NT2/D1 (cell line): ENCODE data around the gene MACROD1.
A peak's percentile ranks its signal among the peaks of the same experiment; 100 is the strongest.

Experiments used
- DNase-seq: peaks from one replicate; pipeline ENCODE4 v3.0.0-alpha.2; 2011; ENCODE audit warnings: low read depth, low spot score
- H3K27me3 ChIP-seq: 2 replicates; pipeline ENCODE4 v1.6.0; 2011; ENCODE audit warnings: mild to moderate bottlenecking; ENCODE audit not compliant: insufficient read length, insufficient read depth
- H3K36me3 ChIP-seq: 2 replicates; pipeline ENCODE4 v1.6.1; 2011; ENCODE audit warnings: mild to moderate bottlenecking, low read length, mixed read lengths; ENCODE audit not compliant: insufficient read depth, insufficient read length
- H3K4me1 ChIP-seq: 2 replicates; pipeline ENCODE4 v1.5.1; 2011; ENCODE audit not compliant: insufficient read depth, insufficient read length
- H3K4me3 ChIP-seq: 2 replicates; pipeline ENCODE4 v1.5.1; 2011; ENCODE audit warnings: low read depth; ENCODE audit not compliant: insufficient read length
- H3K9ac ChIP-seq: 2 replicates; pipeline ENCODE4 v1.6.0; 2011; ENCODE audit warnings: low read depth; ENCODE audit not compliant: insufficient read length
- H3K9me3 ChIP-seq: 2 replicates; pipeline ENCODE4 v1.5.1; 2011; ENCODE audit warnings: mild to moderate bottlenecking, low read length; ENCODE audit not compliant: insufficient read depth
- SUZ12 ChIP-seq: IDR thresholded peaks from 2 replicates; pipeline ENCODE4 v1.6.1; 2011; ENCODE audit not compliant: insufficient read length, insufficient read depth; ENCODE audit errors: extremely low read depth
- YY1 ChIP-seq: IDR thresholded peaks from 2 replicates; pipeline ENCODE4 v1.6.1; 2011; ENCODE audit not compliant: insufficient read length, insufficient read depth
- ZNF274 ChIP-seq: IDR thresholded peaks from 2 replicates; pipeline ENCODE4 v1.6.1; 2011; ENCODE audit warnings: mild to moderate bottlenecking, low read depth, low read length

MACROD1 gene

GRCh38 chr11:64020976-64021756 is 144.7 kb downstream of the MACROD1 start:
- Histone ChIP-seq H3K36me3 (no peaks in the 10 kb centered on the region), H3K27me3 (peaks cover 16% of the 10 kb centered on the region), H3K4me1 (peaks cover 39% of the 10 kb centered on the region), H3K9me3 (no peaks in the 10 kb centered on the region), H3K9ac (peak overlapping the region; percentile 67), H3K4me3 (no peak overlapping the region)
- DNase-seq: no peak
- no peak for TF ChIP-seq ZNF274
- TF ChIP-seq SUZ12: no peak
- TF ChIP-seq YY1: no peak

DNA sequence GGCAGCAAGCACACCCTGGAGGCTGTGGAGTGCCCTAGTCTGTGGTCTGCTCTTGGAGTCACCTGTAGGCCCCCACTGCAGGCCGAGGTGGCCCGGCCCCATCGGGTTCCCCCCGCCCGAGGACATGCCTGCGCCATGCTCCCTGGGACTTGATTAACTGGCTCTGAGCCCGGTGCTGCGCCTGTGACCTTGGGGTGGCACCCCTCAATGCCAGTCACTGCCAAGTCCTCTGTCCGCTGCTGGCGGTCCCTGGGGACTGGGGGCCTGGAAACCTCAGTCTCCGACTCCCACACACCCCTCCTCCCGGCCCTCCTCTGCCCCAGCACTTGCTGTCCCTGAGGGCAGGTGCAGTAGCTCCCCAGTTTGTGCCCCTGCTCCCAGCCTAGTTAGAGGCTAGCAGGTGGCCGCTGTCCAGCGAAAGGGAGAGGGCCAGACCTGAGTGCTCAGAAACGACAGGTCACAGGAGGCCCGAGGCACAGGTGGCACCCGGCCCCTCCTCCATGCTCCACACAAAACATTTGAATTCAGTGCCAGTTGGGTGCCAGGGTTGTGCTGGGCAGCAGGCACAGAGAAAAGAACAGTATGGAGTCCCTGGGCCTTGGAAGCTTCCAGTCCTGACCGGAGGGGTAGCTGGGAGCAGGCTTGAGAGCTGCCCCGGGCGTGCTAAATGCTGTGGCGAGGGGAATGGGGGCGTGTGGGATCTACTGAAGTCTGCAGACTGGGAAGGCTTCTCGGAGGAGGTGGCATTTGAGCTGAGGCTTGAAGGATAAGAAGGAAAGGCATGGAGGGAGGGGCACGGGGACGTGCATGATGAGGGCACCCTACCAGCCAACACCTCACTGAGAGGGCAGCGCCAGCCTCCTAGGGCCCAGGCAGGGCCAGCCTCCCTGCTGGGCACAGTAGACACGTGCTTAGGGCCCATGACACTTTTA is 146.5 kb downstream of the MACROD1 start:
- Histone ChIP-seq H3K4me3 (no peak overlapping the region), H3K36me3 (no peaks in the 10 kb centered on the region), H3K9me3 (no peaks in the 10 kb centered on the region), H3K4me1 (peaks cover 43% of the 10 kb centered on the region), H3K27me3 (peaks cover 19% of the 10 kb centered on the region), H3K9ac (peak overlapping the region; percentile 50)
- no peak for TF ChIP-seq YY1
- no peak for TF ChIP-seq ZNF274
- TF ChIP-seq SUZ12: no peak
- no peak for DNase-seq

- TF ChIP-seq ZNF274: no peak
- no peak for TF ChIP-seq YY1
- no peak for TF ChIP-seq SUZ12
- no peaks in the 10 kb centered on the region for H3K9me3 ChIP-seq
- H3K4me1 ChIP-seq: peaks cover 42% of the 10 kb centered on the region
- no peaks in the 10 kb centered on the region for H3K36me3 ChIP-seq
- peaks cover 28% of the 10 kb centered on the region for H3K27me3 ChIP-seq
- DNase-seq: no peak
- H3K4me3 ChIP-seq: no peak overlapping the region
- no peak overlapping the region for H3K9ac ChIP-seq
Observed at GRCh38 chr11:64018310-64018709, 147.6 kb downstream of the MACROD1 start.

GRCh38 chr11:64017945-64018224 is 148.0 kb downstream of the MACROD1 start:
- Histone ChIP-seq H3K36me3 (no peaks in the 10 kb centered on the region), H3K4me3 (no peak overlapping the region), H3K9me3 (no peaks in the 10 kb centered on the region), H3K9ac (no peak overlapping the region), H3K4me1 (peaks cover 42% of the 10 kb centered on the region), H3K27me3 (peaks cover 28% of the 10 kb centered on the region)
- DNase-seq: no peak
- TF ChIP-seq ZNF274 (no peak), YY1 (no peak), SUZ12 (no peak)

GRCh38 chr11:64015935-64016845 is 149.7 kb downstream of the MACROD1 start:
- no peaks in the 10 kb centered on the region for H3K36me3 ChIP-seq
- H3K9me3 ChIP-seq: peaks cover under 1% of the 10 kb centered on the region; the same call in 1 of the 2 replicates
- no peak overlapping the region for H3K4me3 ChIP-seq
- H3K27me3 ChIP-seq: peaks cover 36% of the 10 kb centered on the region
- peak overlapping the region; percentile 32 for H3K9ac ChIP-seq
- DNase-seq: no peak
- TF ChIP-seq ZNF274 (no peak), SUZ12 (no peak), YY1 (no peak)
- H3K4me1 ChIP-seq: peaks cover 30% of the 10 kb centered on the region

DNA sequence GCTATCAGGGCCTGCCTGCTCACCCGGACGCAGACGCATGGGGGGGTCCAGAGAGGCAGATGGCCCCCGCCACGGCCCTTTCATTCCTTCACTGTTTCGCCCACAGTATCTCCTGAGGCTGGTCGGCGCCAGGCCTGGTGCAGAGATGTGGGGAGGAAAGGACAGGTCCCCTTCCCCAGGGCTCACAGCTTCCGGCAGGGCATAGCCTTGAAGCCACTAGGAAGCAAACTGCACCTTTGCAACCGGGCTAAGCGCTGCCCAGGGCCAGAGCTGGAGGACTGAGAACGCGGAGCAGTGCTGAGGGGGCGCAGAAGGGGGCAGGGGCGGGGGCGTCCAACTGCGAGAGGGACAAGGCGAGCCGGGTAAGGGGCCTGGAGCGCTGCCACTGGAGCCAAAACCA is 150.4 kb downstream of the MACROD1 start:
- Histone ChIP-seq H3K27me3 (peaks cover 37% of the 10 kb centered on the region), H3K4me1 (peaks cover 24% of the 10 kb centered on the region), H3K4me3 (no peak overlapping the region), H3K9me3 (peaks cover 7% of the 10 kb centered on the region), H3K9ac (no peak overlapping the region), H3K36me3 (no peaks in the 10 kb centered on the region)
- no peak for DNase-seq
- TF ChIP-seq ZNF274 (no peak), YY1 (no peak), SUZ12 (no peak)
